H1 (cell line): ENCODE results near the gene BTN2A1. TPM values are rescaled to one million over a fixed set of nuclear protein-coding genes. Genes with fewer than 3 reads are reported as not detected.

Experiments used
- CTCF ChIA-PET: fragments of 300-600 bp; sonication (Branson Sonifier 250); formaldehyde crosslinking; loops from one replicate; lab custom pipeline; 2021; ENCODE audit not compliant: partially characterized antibody; lab: Charles Lee
- POLR2A ChIA-PET: fragments of 300-600 bp; sonication (Branson Sonifier 250); formaldehyde crosslinking; loops from one replicate; lab custom pipeline; 2021; ENCODE audit warnings: inconsistent platforms; ENCODE audit not compliant: partially characterized antibody; lab: Charles Lee
- DNase-seq, 2 experiments: peaks; one replicate each; pipeline versions ENCODE4 v3.0.0 to v3.0.0-alpha.2; 2010 to 2022; ENCODE audit warnings: low spot score in 2 of 2, low read depth in 1 of 2, mixed read lengths in 1 of 2
- FAIRE-seq: peaks from 2 replicates; lab custom pipeline; 2011; peaks lifted over from hg19 to GRCh38; lab: Jason Lieb, UNC
- H2AFZ ChIP-seq: 2 replicates; pipeline ENCODE4 v1.8.1; 2012; ENCODE audit warnings: low read length, inconsistent platforms
- H2AK5ac ChIP-seq: 2 replicates; pipeline ENCODE4 v1.6.1; 2013; ENCODE audit warnings: low read depth, low read length
- H2BK120ac ChIP-seq: replicated peaks from 2 replicates; pipeline ENCODE3; 2013; ENCODE audit warnings: low read depth, low read length, inconsistent platforms
- H2BK12ac ChIP-seq: 2 replicates; pipeline ENCODE4 v1.6.1; 2013; ENCODE audit warnings: low read depth, low read length
- H2BK15ac ChIP-seq: 2 replicates; pipeline ENCODE4 v1.6.1; 2013; ENCODE audit warnings: low read length
- H2BK20ac ChIP-seq: 2 replicates; pipeline ENCODE4 v1.6.1; 2013; ENCODE audit warnings: low read length
- H2BK5ac ChIP-seq: 2 replicates; pipeline ENCODE4 v1.6.1; 2013; ENCODE audit warnings: low read depth, low read length
- H3K14ac ChIP-seq: 2 replicates; pipeline ENCODE4 v1.6.1; 2013; ENCODE audit warnings: inconsistent platforms; ENCODE audit not compliant: insufficient read length
- H3K18ac ChIP-seq: 2 replicates; pipeline ENCODE4 v1.6.1; 2013; ENCODE audit warnings: low read length; ENCODE audit errors: extremely low read depth
- H3K23ac ChIP-seq: 2 replicates; pipeline ENCODE4 v1.6.1; 2013; ENCODE audit warnings: inconsistent platforms; ENCODE audit not compliant: insufficient read length
- H3K23me2 ChIP-seq: 2 replicates; pipeline ENCODE4 v1.6.1; 2013; ENCODE audit warnings: low read depth, low read length
- H3K27ac ChIP-seq: 2 replicates; pipeline ENCODE4 v1.6.1; 2011; ENCODE audit warnings: low read depth, low read length, inconsistent platforms
- H3K27me3 ChIP-seq, 4 experiments: replicated peaks in 1 of 4; 1 replicate in 1 of 4; 2 replicates in 3 of 4; pipeline versions ENCODE4 v1.6.1 to v1.8.1; 2011 to 2013; ENCODE audit warnings: low read length in 3 of 4, mild to moderate bottlenecking in 3 of 4, inconsistent platforms in 2 of 4, mixed read lengths in 2 of 4, moderate library complexity in 1 of 4; ENCODE audit not compliant: control insufficient read depth in 3 of 4, insufficient read depth in 3 of 4; ENCODE audit errors: extremely low read depth in 1 of 4
- H3K36me3 ChIP-seq, 4 experiments: 2 replicates each; pipeline versions ENCODE4 v1.6.1 to v1.8.1; 2011 to 2013; ENCODE audit warnings: mild to moderate bottlenecking in 4 of 4, low read length in 3 of 4, moderate library complexity in 2 of 4, control low read depth in 1 of 4, inconsistent platforms in 1 of 4; ENCODE audit not compliant: insufficient read depth in 4 of 4, control insufficient read depth in 2 of 4
- H3K4ac ChIP-seq: replicated peaks from 2 replicates; pipeline ENCODE3; 2013; ENCODE audit warnings: low read length, low read depth, mixed read lengths, inconsistent platforms; ENCODE audit not compliant: insufficient read length
- H3K4me1 ChIP-seq, 4 experiments: replicated peaks in 1 of 4; 1 replicate in 1 of 4; 2 replicates in 3 of 4; pipeline versions ENCODE4 v1.6.1 to v1.8.1; 2011 to 2013; ENCODE audit warnings: low read length in 3 of 4, inconsistent platforms in 2 of 4, mixed read lengths in 1 of 4; ENCODE audit not compliant: insufficient read depth in 4 of 4, control insufficient read depth in 3 of 4
- H3K4me2 ChIP-seq, 2 experiments: 2 replicates each; pipeline versions ENCODE4 v1.6.1 to v1.8.1; 2011 to 2013; ENCODE audit warnings: low read depth in 2 of 2, low read length in 2 of 2, control low read depth in 1 of 2, inconsistent platforms in 1 of 2, mild to moderate bottlenecking in 1 of 2; ENCODE audit not compliant: insufficient read depth in 1 of 2
- H3K4me3 ChIP-seq, 4 experiments: fragments of 200-600, 300-600 bp in 1 of 4; sonication (generic), shearing (Covaris generic), sonication (Bioruptor Twin) in 1 of 4; 2 replicates each; pipeline versions ENCODE4 v1.5.1 to v1.8.1; 2011 to 2016; ENCODE audit warnings: low read length in 4 of 4, low read depth in 3 of 4, control low read depth in 2 of 4, inconsistent platforms in 2 of 4, mild to moderate bottlenecking in 2 of 4, mixed read lengths in 1 of 4, moderate library complexity in 1 of 4; ENCODE audit not compliant: insufficient read depth in 2 of 4; ENCODE audit errors: extremely low read depth in 1 of 4
- H3K56ac ChIP-seq: replicated peaks from 2 replicates; pipeline ENCODE3; 2013; ENCODE audit warnings: low read depth, mild to moderate bottlenecking, mixed read lengths, low read length, inconsistent platforms; ENCODE audit not compliant: insufficient read length
- H3K79me1 ChIP-seq: 2 replicates; pipeline ENCODE4 v1.6.1; 2013; ENCODE audit warnings: low read depth, low read length, control low read depth
- H3K79me2 ChIP-seq, 2 experiments: 2 replicates each; pipeline versions ENCODE4 v1.6.1 to v1.8.1; 2012 to 2013; ENCODE audit warnings: low read length in 2 of 2, mild to moderate bottlenecking in 2 of 2, inconsistent platforms in 1 of 2; ENCODE audit not compliant: insufficient read depth in 2 of 2, control insufficient read depth in 1 of 2
- H3K9ac ChIP-seq, 4 experiments: replicated peaks in 1 of 4; 1 replicate in 1 of 4; 2 replicates in 3 of 4; pipeline versions ENCODE4 v1.6.1 to v1.8.1; 2011 to 2013; ENCODE audit warnings: low read depth in 3 of 4, low read length in 3 of 4, control low read depth in 2 of 4, mild to moderate bottlenecking in 2 of 4, moderate library complexity in 2 of 4, inconsistent platforms in 1 of 4; ENCODE audit errors: extremely low read depth in 1 of 4
- H3K9me3 ChIP-seq, 2 experiments: 2 replicates each; pipeline versions ENCODE4 v1.6.1 to v1.8.1; 2012 to 2013; ENCODE audit warnings: mild to moderate bottlenecking in 2 of 2, moderate library complexity in 2 of 2, control low read depth in 1 of 2, inconsistent platforms in 1 of 2, low read depth in 1 of 2, low read length in 1 of 2, mixed read lengths in 1 of 2; ENCODE audit not compliant: insufficient read depth in 2 of 2
- H4K20me1 ChIP-seq, 2 experiments: replicated peaks in 1 of 2; 2 replicates each; pipeline versions ENCODE3 to v1.8.1; 2011 to 2013; ENCODE audit warnings: inconsistent platforms in 2 of 2, low read length in 2 of 2, mild to moderate bottlenecking in 1 of 2; ENCODE audit not compliant: insufficient read depth in 2 of 2, control insufficient read depth in 1 of 2
- H4K5ac ChIP-seq: 2 replicates; pipeline ENCODE4 v1.6.1; 2013; ENCODE audit warnings: low read length, low read depth, mixed read lengths, inconsistent platforms; ENCODE audit not compliant: insufficient read length
- H4K8ac ChIP-seq: 2 replicates; pipeline ENCODE4 v1.8.0; 2013; ENCODE audit warnings: mild to moderate bottlenecking, moderate library complexity, low read length, inconsistent platforms; ENCODE audit not compliant: insufficient read depth; ENCODE audit errors: extremely low read depth
- H4K91ac ChIP-seq: replicated peaks from 2 replicates; pipeline ENCODE3; 2013; ENCODE audit warnings: low read length, mixed read lengths, inconsistent platforms; ENCODE audit not compliant: insufficient read length
- ASH2L ChIP-seq: fragments of 200-600, 300-600 bp; sonication (generic); IDR thresholded peaks from one replicate; pipeline ENCODE4 v1.7.1; 2017; ENCODE audit warnings: low read length
- BRCA1 ChIP-seq: IDR thresholded peaks from 2 replicates; pipeline ENCODE4 v1.6.1; 2012; ENCODE audit warnings: low read depth, low read length, improper control_type of control experiment
- GTF2F1 ChIP-seq: IDR thresholded peaks from 2 replicates; pipeline ENCODE4 v1.6.1; 2012; ENCODE audit warnings: low read depth, low read length, improper control_type of control experiment, borderline replicate concordance
- KDM5A ChIP-seq: fragments of 200-600 bp; IDR thresholded peaks from 2 replicates; pipeline ENCODE4 v1.7.1; 2012; ENCODE audit warnings: mild to moderate bottlenecking, low read length, inconsistent platforms, mixed read lengths
- PHF8 ChIP-seq: fragments of 200-600 bp; sonication (generic); conservative IDR thresholded peaks from 2 replicates; pipeline ENCODE4 v1.7.1; 2012; ENCODE audit warnings: low read depth, mild to moderate bottlenecking, inconsistent platforms, low read length, moderate library complexity
- RAD21 ChIP-seq, 2 experiments: IDR thresholded peaks in 1 of 2; conservative IDR thresholded peaks in 1 of 2; 2 replicates each; pipeline ENCODE4 v1.6.1; 2011; ENCODE audit warnings: low read depth in 2 of 2, low read length in 2 of 2, improper control_type of control experiment in 1 of 2, inconsistent platforms in 1 of 2, mild to moderate bottlenecking in 1 of 2, moderate library complexity in 1 of 2
- SIN3A ChIP-seq, 2 experiments: IDR thresholded peaks in 1 of 2; conservative IDR thresholded peaks in 1 of 2; 2 replicates each; pipeline ENCODE4 v1.6.1; 2011 to 2012; ENCODE audit warnings: low read length in 2 of 2, improper control_type of control experiment in 1 of 2, low read depth in 1 of 2, mild to moderate bottlenecking in 1 of 2
- SIX5 ChIP-seq: IDR thresholded peaks from 2 replicates; pipeline ENCODE4 v1.6.1; 2011; ENCODE audit warnings: mild to moderate bottlenecking, low read depth, low read length
- TAF1 ChIP-seq: IDR thresholded peaks from 2 replicates; pipeline ENCODE4 v1.6.1; 2011; ENCODE audit warnings: mild to moderate bottlenecking, low read depth, low read length
- TBP ChIP-seq: IDR thresholded peaks from 2 replicates; pipeline ENCODE4 v1.6.1; 2011; ENCODE audit warnings: low read depth, low read length, improper control_type of control experiment
- TCF12 ChIP-seq: IDR thresholded peaks from 2 replicates; pipeline ENCODE4 v1.6.1; 2011; ENCODE audit warnings: low read depth, mild to moderate bottlenecking, low read length
- WGBS, 2 experiments: shearing (Covaris generic) in 1 of 2; methylation state at CpG; one replicate each; pipeline versions ENCODE4 v1.1.6 to v1.1.7; 2013 to 2015; ENCODE audit warnings: low lambda C conversion rate in 2 of 2, mixed read lengths in 2 of 2, inconsistent platforms in 1 of 2, low coverage in 1 of 2, missing lambda C conversion rate in 1 of 2; ENCODE audit not compliant: insufficient replicate concordance in 2 of 2, insufficient coverage in 1 of 2, insufficient read length in 1 of 2; ENCODE audit errors: extremely low coverage in 1 of 2, missing lambda C conversion rate in 1 of 2; 5-methylcytosine and 5-hydroxymethylcytosine counted together
- polyA plus RNA-seq, 7 experiments: library from polyadenylated mRNA; depleted of rRNA in 3 of 7; stranded (reverse) in 5 of 7; unstranded in 2 of 7; fragments of >200 nt in 5 of 7; fragments of 200-250 nt in 2 of 7; gene quantifications; 1 replicate in 5 of 7; 2 replicates in 1 of 7; 4 replicates in 1 of 7; pipeline versions ENCODE4 v1.2.1 to v1.2.3, GENCODE V29; 2011 to 2013; ENCODE audit warnings: missing spikeins in 2 of 7, mixed read lengths in 2 of 7
- total RNA-seq: library from RNA; stranded (reverse); fragmentation: NEBNext Ultra II Directional; extraction: Animal tissue kit (Norgen Biotek cat#: 25700); gene quantifications from 2 replicates; pipeline ENCODE4 v1.2.1, GENCODE V29; 2021
- TF ChIP-seq, protein P1 (sequence below): IDR thresholded peaks from 2 replicates; pipeline ENCODE4 v1.6.1; 2011; ENCODE audit warnings: low read length, improper control_type of control experiment

BTN2A1 gene
- total and polyA plus RNA-seq, 2 of the 8 experiments (the other 6 are each of a cell fraction or from before 2014, with no cell fraction given), result 8.7 to 11.0 TPM

DNA sequence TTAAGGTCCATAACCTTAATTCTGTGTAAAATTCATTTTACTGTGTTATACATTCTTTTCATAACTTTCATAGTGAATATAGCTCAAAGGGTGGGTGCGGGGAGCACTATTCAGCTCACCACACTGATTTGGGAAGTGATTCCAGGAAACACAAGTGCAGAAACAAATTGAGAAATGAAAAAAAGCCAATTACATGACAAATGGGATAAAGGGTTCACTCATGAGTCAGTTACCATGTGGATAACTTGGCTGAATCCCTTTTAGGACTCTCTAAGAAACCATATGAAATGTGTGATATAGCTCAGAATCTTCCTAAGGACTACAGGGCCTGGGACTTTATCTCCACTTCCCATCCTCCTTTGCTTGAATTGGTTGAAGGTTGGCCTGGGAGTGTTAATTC is 3.1 kb upstream of the BTN2A1 start:
- no peak overlapping the region for H2AFZ ChIP-seq
- peaks cover 0 to 10% of the 10 kb centered on the region in 2 experiments; a peak in 2 of 4 replicates for H3K79me2 ChIP-seq
- H3K9ac ChIP-seq, result no peak overlapping the region
- no peak overlapping the region for H2BK120ac ChIP-seq
- peaks cover 0 to 4% (median 2%) of the 10 kb centered on the region in 4 experiments; a peak in 2 of 8 replicates for H3K36me3 ChIP-seq
- no peaks in the 10 kb centered on the region for H4K20me1 ChIP-seq
- WGBS, 2 experiments, result 95% methylated on average over 1 of the region's 1 CpG; no CpG with 5 or more reads in 1 of the 2 experiments
- no peaks in the 10 kb centered on the region; the same call in 1 of the 2 replicates for H3K79me1 ChIP-seq
- no peak overlapping the region for H3K56ac ChIP-seq
- H3K27me3 ChIP-seq, result no peaks in the 10 kb centered on the region
- no peak overlapping the region for H3K18ac ChIP-seq
- no peak overlapping the region for H2BK5ac ChIP-seq
- no peak overlapping the region for H3K23ac ChIP-seq
- no peak overlapping the region for H2BK12ac ChIP-seq
- FAIRE-seq, result no peak
- H3K9me3 ChIP-seq, result no peaks in the 10 kb centered on the region
- POLR2A ChIA-PET, result interaction anchor here (0.8 to 1.2 kb wide), 2 partner anchors 11 to 20 kb away, joined by 3 to 4 read pairs; no protein-coding TSS in a partner anchor
- no peak overlapping the region for H2BK15ac ChIP-seq
- H4K5ac ChIP-seq, result no peak overlapping the region
- TF ChIP-seq GTF2F1 (no peak), PHF8 (no peak), SIX5 (no peak), RAD21 (IDR thresholded peaks at IDR 0.05 in 1 of 2, conservative IDR thresholded peaks at IDR 0.05 in 1 of 2; ENCODE audit: low read depth in 2 of 2, low read length in 2 of 2) (no peak), KDM5A (no peak), TAF1 (no peak), SIN3A (conservative IDR thresholded peaks at IDR 0.05 in 1 of 2, IDR thresholded peaks at IDR 0.05 in 1 of 2; ENCODE audit: low read depth in 1 of 2, low read length in 2 of 2) (no peak), ASH2L (no peak), BRCA1 (no peak), TBP (no peak), TCF12 (no peak)
- TF ChIP-seq, protein P1, sequence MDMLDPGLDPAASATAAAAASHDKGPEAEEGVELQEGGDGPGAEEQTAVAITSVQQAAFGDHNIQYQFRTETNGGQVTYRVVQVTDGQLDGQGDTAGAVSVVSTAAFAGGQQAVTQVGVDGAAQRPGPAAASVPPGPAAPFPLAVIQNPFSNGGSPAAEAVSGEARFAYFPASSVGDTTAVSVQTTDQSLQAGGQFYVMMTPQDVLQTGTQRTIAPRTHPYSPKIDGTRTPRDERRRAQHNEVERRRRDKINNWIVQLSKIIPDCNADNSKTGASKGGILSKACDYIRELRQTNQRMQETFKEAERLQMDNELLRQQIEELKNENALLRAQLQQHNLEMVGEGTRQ, result no peak
- peaks cover 0 to 6% (median 5%) of the 10 kb centered on the region in 4 experiments; a peak in 4 of 7 replicates for H3K4me1 ChIP-seq
- CTCF ChIA-PET, result interaction anchor here (1.4 to 6.4 kb wide), 3 partner anchors 9 to 113 kb away, joined by 4 to 24 read pairs (median 5); no protein-coding TSS in a partner anchor
- no peak for DNase-seq
- H4K91ac ChIP-seq, result no peak overlapping the region
- H3K4me3 ChIP-seq, result no peak overlapping the region
- no peaks in the 10 kb centered on the region; the same call in 1 of the 2 replicates for H3K23me2 ChIP-seq
- no peak overlapping the region for H2BK20ac ChIP-seq
- no peak overlapping the region for H2AK5ac ChIP-seq
- H3K14ac ChIP-seq, result no peak overlapping the region
- no peak overlapping the region for H3K4ac ChIP-seq
- H4K8ac ChIP-seq, result no peak overlapping the region
- H3K4me2 ChIP-seq, result no peak overlapping the region
- H3K27ac ChIP-seq, result no peak overlapping the region
